GM19238 (cell line): ENCODE data around the gene LRP1B.

ENCODE experiments used
- DNase-seq: peaks from one replicate; pipeline ENCODE4 v3.0.0; 2011; ENCODE audit warnings: low spot score; ENCODE audit not compliant: insufficient read length

Gene LRP1B

DNA sequence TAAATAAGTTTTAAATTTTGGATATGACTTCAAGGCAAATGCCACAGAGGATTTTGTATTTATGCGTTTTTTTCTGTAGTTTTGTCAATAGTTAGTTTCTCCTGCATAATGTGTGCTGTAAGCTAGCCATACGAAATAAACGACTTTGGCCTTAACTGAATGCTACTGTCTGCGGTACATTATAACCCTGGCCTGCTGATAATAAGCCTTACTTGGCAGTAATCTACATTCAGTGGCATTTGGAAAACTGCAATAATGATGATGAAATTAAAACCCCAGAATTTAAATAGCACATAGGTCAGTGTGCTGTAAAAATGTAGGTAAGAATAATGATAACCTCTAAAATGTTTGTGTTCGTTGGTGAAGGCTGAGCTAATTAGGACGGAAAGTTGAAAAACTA, 88.8 kb downstream of the LRP1B start:
- DNase-seq: no peak

DNA sequence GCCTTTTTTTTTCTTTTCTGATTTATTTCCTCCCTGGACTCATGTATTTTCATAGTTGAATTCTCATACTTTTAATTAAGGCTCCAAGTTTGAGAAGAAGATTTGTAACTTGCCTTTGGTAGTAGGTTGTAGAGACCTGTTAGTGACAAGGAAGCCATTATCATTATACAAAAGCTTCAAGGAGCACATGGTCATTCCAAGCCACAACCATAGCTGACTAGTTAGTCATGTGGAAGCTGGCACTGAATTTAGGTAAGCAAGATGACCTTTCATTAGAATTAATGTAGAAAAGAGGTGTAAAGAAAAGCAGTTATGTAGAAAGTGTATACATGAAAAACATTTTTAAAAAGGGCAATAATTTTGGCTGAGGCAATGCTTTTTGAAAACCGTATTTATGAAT, 89.7 kb downstream of the LRP1B start:
- DNase-seq: no peak

DNA sequence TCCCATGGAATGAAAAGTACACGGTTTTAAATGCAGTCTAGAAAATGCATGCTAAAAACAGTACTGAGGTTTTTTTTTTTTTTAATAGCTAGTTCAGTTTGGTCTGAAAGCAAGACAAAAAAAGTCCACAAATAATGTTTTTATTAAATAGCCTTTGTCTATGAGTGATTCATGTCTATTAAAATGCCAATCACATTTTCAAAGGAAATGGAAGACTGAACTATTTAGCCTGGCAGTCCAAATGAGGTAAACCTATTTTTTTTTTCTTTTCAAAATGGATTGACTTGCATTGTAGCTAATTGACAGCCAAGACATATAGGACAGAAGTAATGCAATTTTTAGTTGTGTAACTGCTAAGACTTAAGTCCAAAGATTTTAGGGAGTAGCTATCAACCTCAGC, 90.3 kb downstream of the LRP1B start:
- no peak for DNase-seq

DNA sequence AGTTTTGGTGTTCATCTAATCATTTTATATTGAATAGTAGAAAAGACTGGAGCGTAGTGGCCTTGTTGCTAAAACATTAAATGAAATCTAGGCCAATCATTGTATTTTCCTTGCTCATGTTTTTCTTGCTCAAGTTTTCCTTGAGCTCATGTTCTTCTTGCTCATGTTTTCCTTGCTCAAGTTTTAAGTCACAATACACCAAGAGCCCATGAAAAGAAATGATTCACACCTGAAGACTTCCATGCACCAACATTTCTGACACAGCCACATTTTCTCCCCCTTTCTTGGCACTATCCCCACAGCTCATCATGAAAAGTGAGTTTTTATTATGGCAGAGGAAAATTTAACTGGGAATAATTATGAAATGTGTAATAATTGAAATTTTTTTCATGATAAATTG, 92.0 kb downstream of the LRP1B start:
- DNase-seq: no peak

DNA sequence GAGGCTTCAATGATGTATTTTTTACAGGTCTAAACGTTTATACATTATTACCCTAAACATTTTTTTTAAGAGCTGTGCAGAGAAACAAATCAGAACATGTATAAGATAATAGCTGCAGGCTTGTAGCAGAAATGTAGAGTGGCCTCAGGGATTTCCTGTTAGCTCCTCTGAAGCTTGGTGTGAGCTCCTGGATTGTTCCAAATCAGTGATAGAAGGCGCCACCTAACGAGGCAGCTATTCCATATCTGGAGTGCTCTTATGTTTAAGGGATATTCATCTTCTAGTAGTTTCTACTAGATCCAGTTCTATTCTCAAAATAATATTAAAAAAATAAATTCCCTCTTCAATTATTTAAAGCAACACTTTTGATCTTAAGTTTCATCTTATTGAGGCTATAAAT, 93.1 kb downstream of the LRP1B start:
- no peak for DNase-seq

DNA sequence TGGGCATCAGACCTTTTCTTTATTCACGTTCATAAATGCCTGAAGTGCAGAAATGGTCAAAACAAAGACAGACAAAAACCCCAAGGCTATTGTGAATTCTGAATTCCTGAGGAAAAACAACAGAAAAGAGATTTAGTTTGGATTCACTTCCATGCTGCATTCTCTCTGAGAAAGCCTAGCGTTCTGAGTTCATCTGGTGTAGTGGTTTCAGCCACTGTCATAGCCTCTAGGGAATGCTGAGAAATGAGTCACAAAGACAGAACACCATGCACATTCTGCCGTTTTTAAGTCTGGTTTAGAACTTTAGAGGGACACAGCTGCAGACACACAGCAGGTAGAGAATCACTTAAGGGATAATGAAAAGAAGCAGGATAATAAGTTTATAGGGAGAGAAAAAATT, 93.8 kb downstream of the LRP1B start:
- no peak for DNase-seq

DNA sequence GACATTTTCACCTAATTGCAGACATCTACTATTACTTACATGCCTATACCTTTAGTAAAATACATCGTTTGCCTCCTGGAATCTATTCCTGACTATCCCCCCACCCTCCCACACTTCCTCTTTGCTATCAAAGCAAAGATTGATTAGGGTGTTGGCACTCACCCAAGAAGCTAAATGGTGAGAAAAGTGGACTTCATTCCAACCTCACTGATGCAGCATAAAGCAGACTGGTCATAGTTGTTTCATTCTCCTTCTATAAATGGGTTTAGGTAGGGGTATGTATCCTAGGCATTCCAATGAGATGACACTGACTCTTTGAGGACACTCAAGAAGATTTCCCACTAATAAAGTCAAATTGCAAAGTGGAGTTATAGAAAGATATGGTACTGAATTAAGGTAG, 97.4 kb downstream of the LRP1B start:
- no peak for DNase-seq

DNA sequence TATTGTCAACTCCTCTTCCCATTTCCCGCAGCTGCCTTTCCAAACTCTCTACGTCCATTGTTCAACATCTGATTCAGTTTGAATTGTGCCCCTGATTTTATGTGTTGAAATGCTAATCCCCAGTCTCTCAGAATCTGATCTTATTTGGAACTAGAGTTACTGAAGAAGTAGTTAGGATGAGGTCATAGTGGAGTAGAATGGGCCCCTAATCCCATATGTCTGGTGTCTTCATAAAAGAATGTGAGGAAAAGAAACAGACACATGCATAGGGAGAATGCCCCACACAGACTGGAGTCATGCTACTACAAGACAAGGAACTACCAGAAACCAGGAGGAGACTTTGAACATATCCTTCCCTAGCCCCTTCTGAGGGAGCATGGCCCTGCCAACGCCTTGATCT, 99.2 kb downstream of the LRP1B start:
- no peak for DNase-seq

DNA sequence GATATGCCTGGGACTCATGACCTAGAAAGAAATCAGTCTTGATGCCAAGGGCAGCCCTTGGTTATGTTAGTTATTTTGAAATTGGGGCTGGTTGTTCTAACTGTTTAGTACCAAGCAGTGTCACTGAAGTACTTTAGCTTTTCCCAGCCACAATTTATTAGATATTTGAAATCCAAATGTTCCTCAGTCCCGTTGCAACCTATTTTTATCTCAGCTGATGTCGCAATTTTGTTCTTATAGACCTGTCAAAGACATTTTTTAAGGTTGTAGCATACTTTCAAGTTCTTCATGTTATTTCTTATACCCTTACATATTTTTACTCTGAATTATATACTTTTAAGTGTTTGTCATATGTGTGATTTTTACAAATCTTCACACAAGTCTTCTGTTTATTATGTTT, 100.1 kb downstream of the LRP1B start:
- no peak for DNase-seq

DNA sequence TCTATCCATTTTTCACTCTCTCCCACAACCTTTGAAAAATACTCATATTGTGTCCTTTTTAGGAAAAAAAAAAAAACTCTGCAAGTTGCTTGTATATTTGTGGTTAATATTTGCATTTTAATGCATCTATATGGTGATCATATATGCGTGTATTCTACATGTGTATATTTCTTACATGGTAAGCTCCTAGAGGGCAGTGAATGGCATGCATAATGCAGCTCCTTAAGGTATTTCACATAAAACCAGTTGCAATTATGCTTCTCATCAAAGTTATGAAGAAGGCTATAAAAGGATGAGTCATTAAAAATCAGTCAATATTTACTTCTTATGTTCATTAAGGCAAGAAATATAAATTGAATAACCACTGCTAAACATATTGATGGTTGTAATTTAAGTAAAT, 100.8 kb downstream of the LRP1B start:
- no peak for DNase-seq

DNA sequence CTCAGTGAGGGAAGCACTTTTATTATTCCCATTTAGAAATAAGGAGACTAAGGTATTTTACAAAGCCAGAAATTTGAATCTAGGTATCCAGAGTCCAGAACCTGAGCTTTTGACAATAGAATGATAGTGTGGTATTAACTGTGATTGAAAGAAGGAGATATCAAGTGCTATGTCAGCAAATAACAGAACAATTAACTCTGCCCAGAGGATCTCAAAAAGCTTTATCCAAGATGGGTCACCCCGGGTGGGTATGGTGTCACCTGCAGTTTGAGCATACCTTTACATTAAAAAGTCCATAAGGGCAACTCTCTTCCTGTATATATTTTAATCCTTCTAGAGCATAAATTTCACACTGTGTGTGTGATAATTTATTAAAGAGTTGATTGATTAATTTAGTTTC, 105.4 kb downstream of the LRP1B start:
- no peak for DNase-seq

DNA sequence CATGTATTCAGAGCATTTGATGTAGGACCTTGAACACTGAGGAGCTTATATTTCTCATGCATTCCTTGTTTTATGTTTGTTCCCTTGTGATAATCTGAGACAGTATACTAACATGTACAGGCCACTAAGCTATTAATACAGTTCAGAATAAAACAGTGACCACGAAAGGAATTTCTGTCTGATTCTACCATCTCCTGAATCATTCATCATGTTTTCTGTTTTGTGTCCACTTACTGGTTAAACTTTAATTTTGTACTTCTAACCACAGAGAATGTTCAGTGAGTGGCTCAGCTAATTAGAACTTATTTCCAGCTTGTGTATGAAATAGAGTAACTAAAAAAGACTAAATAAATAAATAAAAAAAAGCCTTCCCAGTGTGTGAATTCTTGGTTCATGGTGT, 110.4 kb downstream of the LRP1B start:
- no peak for DNase-seq

DNA sequence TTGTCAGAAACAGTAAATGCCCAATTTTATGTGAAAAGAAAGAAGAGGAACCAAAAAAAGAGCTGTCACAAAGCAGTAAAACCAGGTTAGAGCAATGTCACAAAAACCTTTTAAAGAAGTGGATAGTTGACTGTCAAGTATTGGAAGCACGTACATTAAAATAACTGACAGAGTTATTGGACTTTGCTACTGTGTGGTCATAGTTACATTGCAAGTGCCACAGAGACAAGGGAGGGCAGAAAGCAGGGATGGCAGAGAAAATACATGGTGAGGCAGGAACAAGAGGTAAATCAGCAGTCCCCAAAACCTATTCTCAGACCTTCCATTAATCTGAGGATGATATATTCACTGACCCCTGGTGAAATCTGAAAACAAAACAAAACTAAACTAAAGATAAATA, 116.3 kb downstream of the LRP1B start:
- no peak for DNase-seq

DNA sequence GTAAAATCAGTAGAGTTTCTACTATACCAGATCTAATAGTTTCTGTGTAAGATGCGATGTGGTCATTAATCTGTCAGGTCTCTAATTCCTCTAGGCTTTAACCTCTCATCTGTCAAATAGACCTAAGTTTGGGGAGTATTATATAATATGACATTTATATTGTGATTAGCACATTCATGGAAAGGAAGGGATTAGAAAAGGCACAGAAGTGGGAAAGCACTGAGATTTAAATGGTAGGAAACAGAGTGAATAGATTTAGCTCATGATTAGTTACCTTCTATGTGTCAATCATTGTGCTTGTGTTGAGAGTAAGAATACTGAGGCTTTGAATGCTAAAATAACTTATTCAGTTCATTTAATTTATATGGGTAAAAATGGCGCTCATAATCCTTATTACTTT, 118.0 kb downstream of the LRP1B start:
- no peak for DNase-seq

DNA sequence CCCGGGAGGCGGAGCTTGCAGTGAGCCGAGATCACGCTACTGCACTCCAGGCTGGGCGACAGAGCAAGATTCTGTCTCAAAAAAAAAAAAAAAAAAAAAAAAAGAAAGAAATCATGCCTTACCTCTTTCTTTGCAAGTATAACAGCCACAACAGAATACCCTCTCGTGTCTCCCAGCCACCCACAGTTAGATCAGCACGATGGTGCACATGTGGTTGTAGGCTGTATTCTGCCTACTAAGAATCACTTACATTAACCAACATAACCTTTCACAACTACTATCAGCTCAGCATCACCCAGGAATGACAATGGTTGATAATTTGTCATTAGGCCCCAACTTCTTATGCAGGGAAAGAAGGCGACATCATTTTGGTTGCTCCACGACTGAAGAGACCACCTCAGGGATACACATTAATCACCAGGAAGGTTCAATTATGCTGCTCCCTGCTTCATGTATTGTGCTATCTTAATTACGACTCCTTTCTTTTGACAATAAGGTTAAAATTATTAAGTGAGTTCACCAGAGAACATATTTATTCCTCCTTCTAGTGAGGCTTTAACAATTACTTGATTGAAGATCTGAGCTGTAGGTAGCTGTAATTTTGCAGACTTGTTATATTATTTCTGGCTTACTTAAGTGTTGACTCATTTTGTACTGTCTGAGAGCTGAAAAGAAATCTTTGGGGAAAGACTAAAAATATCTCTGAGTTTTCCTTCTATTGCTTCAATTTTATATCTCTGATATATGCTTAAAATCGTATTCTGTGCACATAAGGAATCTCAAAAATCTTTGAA, 120.1 kb downstream of the LRP1B start:
- no peak for DNase-seq

DNA sequence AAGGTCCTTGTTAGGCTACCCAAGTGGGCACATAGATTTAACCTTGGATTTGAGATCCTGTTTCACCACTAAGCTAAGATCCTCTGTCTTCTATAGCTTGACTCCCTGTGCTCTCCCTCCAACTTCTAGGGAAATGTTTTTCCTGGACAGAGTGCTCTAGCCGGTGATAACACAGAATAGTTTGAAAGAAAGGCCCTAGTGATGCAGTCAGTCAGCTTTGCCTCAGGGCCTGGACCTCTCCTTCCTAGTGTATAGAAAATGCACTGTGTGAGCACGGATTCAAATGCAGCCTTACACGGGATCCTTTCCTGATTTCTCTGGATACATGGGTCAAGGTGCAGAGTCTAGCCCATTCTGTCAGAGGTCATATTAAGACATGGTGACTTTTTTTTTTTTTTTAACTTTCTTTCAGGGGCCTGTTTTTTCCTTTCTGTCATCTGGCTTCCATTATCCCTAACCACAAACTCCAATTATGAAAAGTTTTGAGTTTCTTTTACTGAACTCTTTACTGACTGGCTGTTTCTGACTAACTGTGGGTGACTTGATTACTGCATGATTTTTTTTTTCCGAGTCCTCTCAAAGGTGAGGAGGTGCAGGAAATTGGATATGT, 122.6 kb downstream of the LRP1B start:
- no peak for DNase-seq

DNA sequence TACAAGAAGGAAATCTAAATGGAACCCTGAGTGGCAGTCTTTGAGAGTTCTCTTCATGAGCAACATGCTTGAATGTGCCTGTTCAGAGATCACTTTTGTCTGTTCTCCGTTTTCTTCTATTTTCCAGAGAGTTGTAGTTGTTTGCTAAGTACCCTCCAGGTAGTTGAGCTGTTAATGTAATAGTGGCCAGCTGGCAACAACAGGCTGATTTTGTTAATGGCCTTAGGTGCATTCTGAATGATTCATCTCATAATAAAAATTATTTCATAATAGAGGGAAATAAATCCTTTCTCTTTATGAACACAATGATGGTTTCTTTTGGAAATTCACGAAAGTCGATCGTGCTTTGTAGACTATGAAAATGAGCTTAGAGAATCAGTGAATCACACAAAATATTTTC, 136.8 kb downstream of the LRP1B start:
- DNase-seq: no peak

DNA sequence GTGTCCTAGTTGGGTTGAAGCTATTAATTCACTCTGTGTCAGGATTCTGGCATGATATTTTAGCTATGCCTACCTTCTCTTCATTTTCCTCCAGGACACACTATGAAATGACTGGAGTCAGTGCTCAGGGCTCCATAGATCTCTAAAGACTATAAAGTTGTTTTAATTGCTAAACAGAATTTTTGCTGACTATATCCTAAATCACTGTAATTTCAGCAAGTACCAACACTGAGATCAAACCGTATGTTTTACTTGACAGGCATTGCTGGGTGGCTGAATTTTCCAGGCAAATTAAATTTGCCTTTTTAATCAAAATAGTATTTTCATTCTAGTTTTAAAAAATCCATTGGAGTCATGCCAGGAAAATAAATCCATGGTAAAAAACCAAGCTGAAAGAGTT, 138.1 kb downstream of the LRP1B start:
- DNase-seq: no peak

DNA sequence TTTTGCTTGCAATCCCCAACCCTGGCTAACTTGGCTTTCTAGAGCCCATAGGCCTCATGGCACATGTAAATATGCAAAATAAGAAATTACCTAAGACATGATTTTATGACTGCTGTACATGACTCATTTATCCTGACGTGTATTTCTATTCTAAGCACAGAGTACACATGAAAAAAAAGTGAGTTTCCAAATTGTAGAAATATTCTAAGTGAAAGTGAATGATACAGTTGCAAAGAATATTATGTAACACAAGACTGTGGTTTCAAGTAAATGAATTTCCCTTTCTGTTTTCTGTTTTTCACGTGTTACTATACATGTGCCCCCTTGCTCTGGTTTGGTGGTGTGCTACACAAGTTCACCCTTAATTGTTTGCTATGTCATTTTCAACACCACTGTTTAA, 162.4 kb downstream of the LRP1B start:
- DNase-seq: no peak

DNA sequence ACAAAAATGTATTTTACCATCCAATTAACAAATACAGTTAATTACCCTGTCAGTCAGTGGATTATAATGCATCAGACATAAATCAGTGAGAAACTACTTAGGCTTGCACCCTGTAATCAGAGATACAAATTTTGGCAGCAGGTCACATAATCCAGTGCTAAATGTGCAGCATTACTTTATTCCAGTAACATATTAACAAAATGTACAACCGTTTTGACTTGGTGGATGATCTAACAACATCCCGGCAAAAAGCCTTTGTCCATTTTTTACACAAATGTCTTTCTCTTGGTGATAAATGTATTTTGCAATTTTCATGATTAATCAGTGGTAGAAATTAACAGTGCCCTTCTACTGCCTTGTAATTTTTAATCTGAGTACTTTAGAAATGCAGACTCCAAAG, 162.8 kb downstream of the LRP1B start:
- no peak for DNase-seq

DNA sequence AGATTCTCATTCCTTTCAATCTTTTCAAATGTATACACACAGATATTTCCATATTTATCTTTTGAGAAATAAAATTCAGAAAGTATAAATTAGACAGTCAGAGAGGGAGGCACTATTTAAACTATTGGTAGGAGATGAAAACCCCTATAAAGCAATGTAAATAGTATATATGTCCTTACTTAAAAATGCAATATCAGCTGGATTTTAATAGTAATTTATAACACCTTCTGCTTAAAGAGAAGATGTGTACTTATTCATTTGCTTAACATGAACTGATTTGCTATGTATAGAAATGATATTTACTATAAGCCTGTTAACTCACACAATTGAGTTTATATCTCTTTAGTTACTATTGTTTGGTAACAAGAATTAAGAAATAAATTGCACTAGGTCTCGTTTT, 163.3 kb downstream of the LRP1B start:
- no peak for DNase-seq

DNA sequence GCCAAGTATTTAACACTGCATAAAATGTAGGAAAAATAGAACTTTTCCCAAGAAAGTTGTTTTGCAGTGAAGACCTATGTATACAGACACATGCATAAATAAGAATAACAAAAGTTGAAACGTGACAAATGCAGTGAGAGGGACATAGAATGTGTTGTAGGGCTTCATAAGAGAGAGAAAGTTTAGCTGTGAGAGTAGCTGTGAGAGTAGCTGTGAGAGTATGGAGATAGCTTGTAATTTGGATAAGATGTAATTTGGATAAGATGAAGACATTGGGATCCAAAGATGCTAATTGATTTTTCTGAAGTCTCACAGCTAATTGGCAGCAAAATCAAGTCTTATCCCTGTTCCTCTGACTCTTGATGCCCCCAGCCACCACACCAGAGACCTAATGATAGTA, 170.9 kb downstream of the LRP1B start:
- no peak for DNase-seq

DNA sequence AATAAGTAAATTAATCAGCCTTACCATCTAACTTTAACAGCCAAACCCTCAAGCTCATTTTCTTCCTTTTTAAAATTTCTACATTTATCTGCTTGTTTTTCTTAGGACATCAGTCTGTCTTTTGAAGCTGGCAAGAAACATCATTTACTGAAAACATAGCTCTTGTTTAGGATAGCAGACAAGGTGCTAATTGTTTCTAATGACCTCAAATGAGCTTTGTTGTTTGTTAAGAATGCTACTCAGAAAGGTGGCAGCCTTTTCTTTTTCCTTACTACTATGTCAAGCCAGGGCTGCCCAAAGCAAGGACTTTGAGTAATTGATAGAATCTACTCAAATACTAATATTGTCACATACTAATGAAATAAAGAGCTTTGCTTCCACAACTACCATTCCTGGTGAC, 171.8 kb downstream of the LRP1B start:
- DNase-seq: no peak
